ENCODE results near the gene UGGT2. TPM values are rescaled to one million over a fixed set of nuclear protein-coding genes. Genes with fewer than 3 reads are reported as not detected.
A peak's percentile ranks its signal among the peaks of the same experiment; 100 is the strongest.
"Not testable (repeated sequence)": the region's sequence is repeated elsewhere in the genome, so short reads cannot be mapped to it uniquely, and the experiment has no call there.

Gene UGGT2
- total and polyA plus RNA-seq, 10 donors: 2.6 to 38.9 (median 15.1) TPM

DNA sequence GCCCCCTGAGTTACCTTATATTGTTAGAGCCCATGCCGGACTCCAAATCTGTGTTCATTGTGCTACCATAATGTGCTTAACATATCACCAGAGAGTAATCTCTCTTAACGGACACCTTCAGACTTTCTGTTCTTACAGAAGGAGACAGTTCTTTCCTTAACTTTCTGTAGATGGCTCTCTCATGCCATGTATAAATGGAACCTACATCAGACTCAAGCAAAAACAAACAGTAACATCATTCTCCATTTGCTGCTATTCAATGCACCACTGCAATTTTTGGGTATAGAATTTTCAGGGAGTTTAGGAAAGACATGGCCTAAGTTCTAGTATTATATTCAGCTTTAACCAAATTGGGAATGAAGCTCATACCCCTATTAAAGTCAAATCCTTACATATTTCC, 12.6 kb upstream of the UGGT2 start:
- H3K36me3 ChIP-seq: no peaks in the 10 kb centered on the region
- H3K27ac ChIP-seq: no peak overlapping the region
- H3K4me1 ChIP-seq: no peaks in the 10 kb centered on the region
- TF ChIP-seq POLR2AphosphoS5 (IDR thresholded peaks at IDR 0.05): no peak
- TF ChIP-seq, protein P1, sequence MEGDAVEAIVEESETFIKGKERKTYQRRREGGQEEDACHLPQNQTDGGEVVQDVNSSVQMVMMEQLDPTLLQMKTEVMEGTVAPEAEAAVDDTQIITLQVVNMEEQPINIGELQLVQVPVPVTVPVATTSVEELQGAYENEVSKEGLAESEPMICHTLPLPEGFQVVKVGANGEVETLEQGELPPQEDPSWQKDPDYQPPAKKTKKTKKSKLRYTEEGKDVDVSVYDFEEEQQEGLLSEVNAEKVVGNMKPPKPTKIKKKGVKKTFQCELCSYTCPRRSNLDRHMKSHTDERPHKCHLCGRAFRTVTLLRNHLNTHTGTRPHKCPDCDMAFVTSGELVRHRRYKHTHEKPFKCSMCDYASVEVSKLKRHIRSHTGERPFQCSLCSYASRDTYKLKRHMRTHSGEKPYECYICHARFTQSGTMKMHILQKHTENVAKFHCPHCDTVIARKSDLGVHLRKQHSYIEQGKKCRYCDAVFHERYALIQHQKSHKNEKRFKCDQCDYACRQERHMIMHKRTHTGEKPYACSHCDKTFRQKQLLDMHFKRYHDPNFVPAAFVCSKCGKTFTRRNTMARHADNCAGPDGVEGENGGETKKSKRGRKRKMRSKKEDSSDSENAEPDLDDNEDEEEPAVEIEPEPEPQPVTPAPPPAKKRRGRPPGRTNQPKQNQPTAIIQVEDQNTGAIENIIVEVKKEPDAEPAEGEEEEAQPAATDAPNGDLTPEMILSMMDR (IDR thresholded peaks at IDR 0.05 in 8 of 11, conservative IDR thresholded peaks at IDR 0.05 in 3 of 11): no peak
- TF ChIP-seq POLR2A (IDR thresholded peaks at IDR 0.05): no peak
- intact Hi-C loops (cut with DNase I; ENCODE audit: low total_unique reads): no loop called here
- H3K27me3 ChIP-seq (replicated peaks in 1 of 7): no peaks in the 10 kb centered on the region
- no peak for DNase-seq
- H3K9me3 ChIP-seq: no peaks in the 10 kb centered on the region
- no peak overlapping the region for H3K4me3 ChIP-seq
- 85 to 93% (median 90%) methylated on average over 2 of the region's 2 CpGs for WGBS, 5 donors

DNA sequence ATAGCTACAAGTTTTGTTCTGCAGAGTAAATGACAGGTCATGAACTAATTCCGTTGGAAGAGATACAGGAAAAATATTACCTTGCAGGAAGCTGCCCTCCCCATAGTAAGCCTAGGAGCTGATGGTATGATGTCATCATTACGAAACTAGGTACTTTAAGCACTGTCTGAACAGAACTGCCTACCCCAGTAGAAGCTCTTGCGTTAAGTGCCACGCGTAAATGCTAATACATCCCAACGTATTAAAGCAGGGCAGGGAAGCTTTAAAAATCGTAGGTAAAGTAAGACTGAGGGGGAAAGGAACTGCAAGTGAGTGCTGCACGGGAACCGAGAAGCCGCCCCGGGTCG, 572 bp downstream of the UGGT2 start:
- Histone ChIP-seq H3K27ac (peak overlapping the region in 7 of 8 donors; percentile 53 to 82 (median 76)), H3K9me3 (no peaks in the 10 kb centered on the region), H3K27me3 (replicated peaks in 1 of 7) (peaks cover 0 to 25% (median 6%) of the 10 kb centered on the region in 7 donors), H3K4me3 (peak overlapping the region; percentile 48 to 93 (median 76)), H3K36me3 (no peaks in the 10 kb centered on the region), H3K4me1 (peaks cover 0 to 13% (median 4%) of the 10 kb centered on the region in 6 donors)
- 1 to 5% (median 4%) methylated on average over 12 of the region's 12 CpGs for WGBS, 5 donors
- no peak for TF ChIP-seq POLR2A (IDR thresholded peaks at IDR 0.05)
- TF ChIP-seq POLR2AphosphoS5 (IDR thresholded peaks at IDR 0.05): no peak
- TF ChIP-seq, protein P1 (IDR thresholded peaks at IDR 0.05 in 8 of 11, conservative IDR thresholded peaks at IDR 0.05 in 3 of 11): no peak
- DNase-seq: no peak
- intact Hi-C loops (cut with DNase I; ENCODE audit: low total_unique reads): no loop called here

DNA sequence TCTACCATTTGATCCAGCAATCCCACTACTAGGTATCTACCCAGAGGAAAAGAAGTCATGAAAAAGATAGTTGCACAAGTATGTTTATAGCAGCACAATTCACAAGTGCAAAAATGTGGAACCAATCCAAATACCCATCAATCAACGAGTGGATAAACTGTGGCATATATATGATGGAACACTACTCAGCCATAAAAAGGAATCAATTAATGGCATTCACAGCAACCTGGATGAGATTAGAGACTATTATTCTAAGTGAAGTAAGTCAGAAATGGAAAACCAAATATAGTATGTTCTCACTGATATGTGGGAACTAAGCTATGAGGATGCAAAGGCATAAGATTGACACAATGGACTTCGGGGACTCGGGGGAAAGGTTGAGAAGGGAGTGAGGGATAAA, 1.3 kb downstream of the UGGT2 start:
- Histone ChIP-seq H3K4me3 (peak overlapping the region in 2 of 8 donors; percentile 48 to 78), H3K4me1 (peaks cover 0 to 13% (median 4%) of the 10 kb centered on the region in 6 donors), H3K27me3 (replicated peaks in 1 of 7) (peaks cover 0 to 25% (median 6%) of the 10 kb centered on the region in 7 donors)
- intact Hi-C loops (cut with DNase I; ENCODE audit: low total_unique reads); H3K27ac ChIP-seq; H3K9me3 ChIP-seq; H3K36me3 ChIP-seq; DNase-seq: not testable (repeated sequence)
- 92 to 98% (median 94%) methylated on average over 3 of the region's 3 CpGs for WGBS, 5 donors

DNA sequence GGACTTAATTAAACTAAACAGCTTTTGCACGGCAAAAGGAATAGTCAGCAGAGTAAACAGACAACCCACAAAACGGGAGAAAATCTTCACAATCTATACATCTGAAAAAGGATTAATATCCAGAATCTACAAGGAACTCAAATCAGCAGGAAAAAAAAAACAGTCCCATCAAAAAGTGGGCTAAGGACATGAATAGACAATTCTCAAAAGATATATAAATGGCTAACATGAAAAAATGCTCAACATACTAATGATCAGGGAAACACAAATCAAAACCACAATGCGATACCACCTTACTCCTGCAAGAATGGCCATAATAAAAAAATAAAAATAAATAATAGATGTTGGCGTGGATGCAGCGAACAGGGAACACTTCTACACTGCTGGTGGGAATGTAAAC, 1.7 kb downstream of the UGGT2 start:
- peaks cover 0 to 13% (median 4%) of the 10 kb centered on the region in 6 donors for H3K4me1 ChIP-seq
- H3K9me3 ChIP-seq; DNase-seq; H3K27ac ChIP-seq; H3K36me3 ChIP-seq; intact Hi-C loops (cut with DNase I; ENCODE audit: low total_unique reads); H3K4me3 ChIP-seq: not testable (repeated sequence)
- H3K27me3 ChIP-seq (replicated peaks in 1 of 7): peaks cover 0 to 25% (median 6%) of the 10 kb centered on the region in 7 donors
- WGBS, 5 donors: 94 to 97% (median 96%) methylated on average over 5 of the region's 5 CpGs

DNA sequence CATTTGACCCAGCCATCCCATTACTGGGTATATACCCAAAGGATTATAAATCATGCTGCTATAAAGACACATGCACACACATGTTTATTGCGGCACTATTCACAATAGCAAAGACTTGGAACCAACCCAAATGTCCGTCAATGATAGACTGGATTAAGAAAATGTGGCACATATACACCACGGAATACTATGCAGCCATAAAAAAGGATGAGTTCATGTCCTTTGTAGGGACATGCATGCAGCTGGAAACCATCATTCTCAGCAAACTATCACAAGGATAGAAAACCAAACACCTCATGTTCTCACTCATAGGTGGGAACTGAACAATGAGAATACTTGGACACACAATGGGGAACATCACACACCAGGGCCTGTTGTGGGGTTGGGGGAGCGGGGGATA, 2.2 kb downstream of the UGGT2 start:
- WGBS, 5 donors: 78 to 92% (median 89%) methylated on average over 2 to 4 of the region's 4 CpGs

DNA sequence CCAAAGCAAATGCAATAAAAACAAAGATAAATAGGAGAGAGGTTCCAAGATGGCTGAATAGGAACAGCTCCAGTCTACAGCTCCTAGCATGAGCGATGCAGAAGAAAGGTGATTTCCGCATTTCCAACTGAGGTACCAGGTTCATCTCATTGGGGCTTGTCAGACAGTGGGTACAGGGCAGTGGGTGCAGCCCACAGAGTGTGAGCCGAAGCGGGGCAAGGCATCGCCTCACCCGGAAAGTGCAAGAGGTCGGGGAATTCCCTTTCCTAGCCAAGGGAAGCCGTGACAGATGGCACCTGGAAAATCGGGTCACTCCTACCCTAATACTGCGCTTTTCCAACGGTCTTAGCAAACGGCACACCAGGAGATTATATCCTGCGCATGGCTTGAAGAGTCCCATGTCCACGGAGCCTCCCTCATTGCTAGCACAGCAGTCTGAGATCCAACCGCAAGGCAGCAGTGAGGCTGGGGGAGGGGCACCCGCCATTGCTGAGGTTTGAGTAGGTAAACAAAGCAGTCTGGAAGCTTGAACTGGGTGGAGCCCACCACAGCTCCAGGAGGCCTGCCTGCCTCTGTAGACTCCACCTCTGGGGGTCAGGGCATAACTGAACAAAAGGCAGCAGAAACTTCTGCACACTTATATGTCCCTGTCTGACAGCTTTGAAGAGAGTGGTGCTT, 6.6 kb downstream of the UGGT2 start:
- H3K36me3 ChIP-seq; H3K4me3 ChIP-seq; DNase-seq; H3K4me1 ChIP-seq; H3K27ac ChIP-seq; intact Hi-C loops (cut with DNase I; ENCODE audit: low total_unique reads); H3K27me3 ChIP-seq (replicated peaks in 1 of 7): not testable (repeated sequence)
- WGBS, 5 donors: 95 to 98% (median 97%) methylated on average over 16 of the region's 16 CpGs
- peaks cover 0 to 18% (median 9%) of the 10 kb centered on the region in 8 donors for H3K9me3 ChIP-seq

More for the DNA sequence above, 2.2 kb downstream of the UGGT2 start:
- Histone ChIP-seq H3K4me1 (peaks cover 0 to 13% (median 4%) of the 10 kb centered on the region in 6 donors), H3K9me3 (peaks cover 0 to 12% (median 9%) of the 10 kb centered on the region in 8 donors), H3K27me3 (replicated peaks in 1 of 7) (peaks cover 0 to 25% (median 6%) of the 10 kb centered on the region in 7 donors)
- H3K36me3 ChIP-seq; DNase-seq; H3K4me3 ChIP-seq; intact Hi-C loops (cut with DNase I; ENCODE audit: low total_unique reads); H3K27ac ChIP-seq: not testable (repeated sequence)
